Endothelial cell of umbilical vein (primary cell): ENCODE data around the gene DENND1A.

Source experiments
- CTCF ChIP-seq, 2 donors: IDR thresholded peaks; 1 replicate in 1 of 2; 2 replicates in 1 of 2; pipeline ENCODE4 v1.5.1; 2011; ENCODE audit warnings: low read length in 2 of 2, mild to moderate bottlenecking in 2 of 2, moderate library complexity in 2 of 2, control low read depth in 1 of 2, inconsistent platforms in 1 of 2, low read depth in 1 of 2; ENCODE audit not compliant: insufficient read depth in 1 of 2; ENCODE audit errors: extremely low read depth in 1 of 2
- EZH2 ChIP-seq: IDR thresholded peaks from 2 replicates; pipeline ENCODE4 v1.6.1; 2012; ENCODE audit warnings: borderline replicate concordance, low read depth, mild to moderate bottlenecking, moderate library complexity, low read length, inconsistent platforms; ENCODE audit not compliant: severe bottlenecking
- FOS ChIP-seq: IDR thresholded peaks from 2 replicates; pipeline ENCODE4 v1.6.1; 2011; ENCODE audit warnings: mild to moderate bottlenecking, low read length, moderate library complexity, borderline replicate concordance; ENCODE audit not compliant: insufficient read depth
- GATA2 ChIP-seq: IDR thresholded peaks from 2 replicates; pipeline ENCODE4 v1.7.0; 2011; ENCODE audit warnings: low read depth, mild to moderate bottlenecking, moderate library complexity, mixed read lengths, low read length; ENCODE audit not compliant: insufficient read length, insufficient read depth
- JUN ChIP-seq: IDR thresholded peaks from 2 replicates; pipeline ENCODE4 v1.6.1; 2011; ENCODE audit warnings: borderline replicate concordance, low read depth; ENCODE audit not compliant: insufficient read length, insufficient read depth
- MAX ChIP-seq: IDR thresholded peaks from 2 replicates; pipeline ENCODE4 v1.6.1; 2011; ENCODE audit not compliant: insufficient read depth, insufficient read length
- MYC ChIP-seq: IDR thresholded peaks from one replicate; pipeline ENCODE4 v1.6.1; 2011; ENCODE audit warnings: mild to moderate bottlenecking, low read depth, low read length
- POLR2A ChIP-seq: IDR thresholded peaks from 2 replicates; pipeline ENCODE4 v1.6.1; 2012; ENCODE audit warnings: low read depth, mild to moderate bottlenecking, control low read depth, low read length
- POLR2AphosphoS5 ChIP-seq: IDR thresholded peaks from 2 replicates; pipeline ENCODE4 v1.6.1; 2012; ENCODE audit warnings: low read depth, mild to moderate bottlenecking, control low read depth, low read length, moderate library complexity; ENCODE audit not compliant: insufficient read depth

GRCh38 chr9:123832176-123832575 is 97.8 kb downstream of the DENND1A start:
- TF ChIP-seq CTCF (IDR thresholded peaks at IDR 0.05; ENCODE audit: extremely low read depth in 1 of 2, insufficient read depth in 1 of 2, low read depth in 1 of 2, low read length in 2 of 2) (no peak), POLR2A (no peak), EZH2 (no peak), POLR2AphosphoS5 (no peak), JUN (no peak), FOS (no peak), MAX (no peak), GATA2 (no peak), MYC (no peak)
